ENCODE results near the gene COMMD4.
"Not testable (repeated sequence)": the region's sequence is repeated elsewhere in the genome, so short reads cannot be mapped to it uniquely, and the experiment has no call there.

Gene COMMD4

DNA sequence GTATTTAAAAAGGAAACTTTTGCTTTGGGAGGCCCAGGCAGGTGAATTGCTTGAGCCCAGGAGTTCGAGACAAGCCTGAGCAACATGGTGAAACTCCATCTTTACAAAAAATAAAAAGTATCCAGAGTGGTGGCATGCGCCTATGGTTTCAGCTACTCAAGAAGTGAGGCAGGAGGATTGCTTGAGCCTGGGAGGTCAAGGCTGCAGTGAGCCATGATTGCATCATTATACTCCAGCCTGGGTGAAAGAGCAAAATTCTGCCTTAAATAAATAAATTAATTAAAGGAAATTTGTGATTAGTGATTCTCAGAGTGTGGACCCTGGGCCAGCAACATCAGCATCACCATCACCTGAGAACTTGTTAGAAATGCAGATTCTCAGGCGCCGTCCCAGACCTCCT is 9.9 kb upstream of the COMMD4 start:
- no peak for DNase-seq (ENCODE audit: low spot score)
- TF ChIP-seq, protein P1, sequence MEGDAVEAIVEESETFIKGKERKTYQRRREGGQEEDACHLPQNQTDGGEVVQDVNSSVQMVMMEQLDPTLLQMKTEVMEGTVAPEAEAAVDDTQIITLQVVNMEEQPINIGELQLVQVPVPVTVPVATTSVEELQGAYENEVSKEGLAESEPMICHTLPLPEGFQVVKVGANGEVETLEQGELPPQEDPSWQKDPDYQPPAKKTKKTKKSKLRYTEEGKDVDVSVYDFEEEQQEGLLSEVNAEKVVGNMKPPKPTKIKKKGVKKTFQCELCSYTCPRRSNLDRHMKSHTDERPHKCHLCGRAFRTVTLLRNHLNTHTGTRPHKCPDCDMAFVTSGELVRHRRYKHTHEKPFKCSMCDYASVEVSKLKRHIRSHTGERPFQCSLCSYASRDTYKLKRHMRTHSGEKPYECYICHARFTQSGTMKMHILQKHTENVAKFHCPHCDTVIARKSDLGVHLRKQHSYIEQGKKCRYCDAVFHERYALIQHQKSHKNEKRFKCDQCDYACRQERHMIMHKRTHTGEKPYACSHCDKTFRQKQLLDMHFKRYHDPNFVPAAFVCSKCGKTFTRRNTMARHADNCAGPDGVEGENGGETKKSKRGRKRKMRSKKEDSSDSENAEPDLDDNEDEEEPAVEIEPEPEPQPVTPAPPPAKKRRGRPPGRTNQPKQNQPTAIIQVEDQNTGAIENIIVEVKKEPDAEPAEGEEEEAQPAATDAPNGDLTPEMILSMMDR (IDR thresholded peaks at IDR 0.05; ENCODE audit: extremely low read depth, insufficient read depth, missing control alignments), result no peak
- in situ Hi-C loops (cut with MboI; ENCODE audit: low pct_unique_long_range_greater_than_20kb, low sequenced_read_pairs, unreplicated experiment), result no loop called here

DNA sequence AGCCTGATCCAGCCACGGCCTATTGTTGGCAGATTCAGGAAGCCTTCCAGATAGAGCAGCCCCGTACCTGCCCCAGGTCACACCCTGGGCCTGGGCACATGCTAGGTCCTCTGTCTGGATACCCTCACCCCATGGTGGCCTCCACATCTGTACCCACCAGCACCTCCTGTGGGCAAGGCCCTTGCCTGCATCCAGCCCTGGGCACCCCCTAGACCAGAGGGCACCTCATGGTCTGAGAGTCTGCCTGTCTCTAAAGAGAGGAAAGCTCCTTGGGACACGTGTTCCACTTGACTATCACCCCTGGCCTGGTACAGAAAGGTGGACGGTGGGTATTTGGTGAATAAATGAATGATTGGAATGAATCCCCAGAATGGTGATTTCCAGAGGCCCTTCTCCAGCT is 8.9 kb upstream of the COMMD4 start:
- in situ Hi-C loops (cut with MboI; ENCODE audit: low pct_unique_long_range_greater_than_20kb, low sequenced_read_pairs, unreplicated experiment), result no loop called here
- TF ChIP-seq, protein P1 (IDR thresholded peaks at IDR 0.05; ENCODE audit: extremely low read depth, insufficient read depth, missing control alignments), result no peak
- DNase-seq (ENCODE audit: low spot score), result no peak

DNA sequence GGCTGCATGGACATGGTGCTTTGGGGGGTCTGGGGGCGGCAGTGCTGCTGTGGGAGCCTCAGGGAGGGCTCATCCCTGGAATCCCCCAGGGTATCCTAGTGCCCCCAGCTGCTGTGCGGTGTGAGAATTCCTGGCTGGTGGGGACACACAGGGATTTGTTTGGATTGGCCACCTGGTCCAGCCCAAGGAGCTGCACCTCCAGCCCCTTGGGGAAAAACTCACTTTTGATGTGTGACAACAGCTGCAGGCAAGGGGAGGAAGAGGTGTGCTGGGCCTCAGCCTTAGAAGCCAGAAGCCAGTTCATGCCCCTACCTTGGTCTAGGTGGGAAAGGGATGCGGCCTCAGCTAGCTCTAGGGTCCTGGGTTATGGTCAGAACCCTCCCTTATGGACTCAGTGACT is 8.4 kb upstream of the COMMD4 start:
- no peak for DNase-seq (ENCODE audit: low spot score)
- TF ChIP-seq, protein P1 (IDR thresholded peaks at IDR 0.05; ENCODE audit: extremely low read depth, insufficient read depth, missing control alignments), result no peak
- in situ Hi-C loops (cut with MboI; ENCODE audit: low pct_unique_long_range_greater_than_20kb, low sequenced_read_pairs, unreplicated experiment), result no loop called here

DNA sequence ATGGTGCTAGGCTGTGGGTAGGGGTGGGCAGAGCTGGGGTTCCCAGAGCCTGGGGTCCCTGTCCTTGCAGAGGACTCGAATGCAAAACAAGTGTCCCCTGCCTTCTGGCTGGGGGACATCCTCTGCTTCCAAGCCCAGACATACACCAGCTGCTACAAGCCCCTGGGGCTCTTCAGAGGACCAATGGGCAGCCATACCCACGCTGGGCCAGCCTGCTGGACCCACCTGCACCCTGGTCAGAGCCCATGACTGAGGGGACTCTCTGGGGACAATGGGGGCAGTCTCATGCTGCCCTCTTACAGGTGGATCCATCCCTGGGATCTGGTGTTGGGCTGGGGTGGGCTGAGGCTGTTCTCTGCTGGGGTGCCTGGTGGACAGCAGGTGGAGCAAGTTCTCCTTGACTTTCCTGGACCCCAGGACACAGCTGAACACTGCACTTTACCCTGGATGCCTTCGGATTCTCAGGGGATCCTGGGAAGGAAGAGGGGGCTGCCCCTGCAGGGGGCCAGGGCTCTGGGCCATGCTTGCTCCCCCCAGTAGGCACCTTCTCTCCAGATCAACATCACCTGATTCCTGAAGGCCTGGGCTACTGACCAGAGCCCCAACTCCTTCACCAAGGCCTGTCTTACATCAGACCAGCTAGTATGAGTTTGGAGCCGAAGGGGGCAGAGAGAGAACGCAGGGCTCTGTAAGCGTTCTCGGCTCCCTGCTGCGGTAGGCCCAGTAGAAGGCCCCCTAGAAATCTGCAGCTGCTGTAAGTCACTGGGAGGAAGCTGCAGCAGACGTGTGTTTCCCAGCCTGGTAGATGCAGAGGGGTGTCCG is 7.2 kb upstream of the COMMD4 start:
- no peak for DNase-seq (ENCODE audit: low spot score)
- in situ Hi-C loops (cut with MboI; ENCODE audit: low pct_unique_long_range_greater_than_20kb, low sequenced_read_pairs, unreplicated experiment), result no loop called here
- TF ChIP-seq, protein P1 (IDR thresholded peaks at IDR 0.05; ENCODE audit: extremely low read depth, insufficient read depth, missing control alignments), result no peak

DNA sequence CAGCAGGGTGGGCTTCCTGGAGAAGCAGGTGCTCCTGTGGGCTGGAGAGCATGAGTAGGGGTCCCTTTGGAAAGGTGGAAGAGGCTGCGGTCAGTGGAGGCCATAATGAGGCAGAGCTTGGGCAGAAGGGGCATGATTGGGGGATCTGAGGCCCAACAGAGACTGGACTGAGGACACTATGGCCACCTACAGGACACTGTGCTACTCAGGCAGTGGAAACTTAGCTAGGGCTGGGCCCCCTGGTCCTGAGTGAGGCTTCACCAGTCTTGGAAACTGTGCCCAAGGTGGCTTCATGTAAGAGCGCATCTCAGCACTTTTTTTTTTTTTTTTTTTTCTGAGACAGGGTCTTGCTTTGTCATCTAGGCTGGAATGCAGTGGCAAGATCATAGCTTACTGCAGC is 6.3 kb upstream of the COMMD4 start:
- in situ Hi-C loops (cut with MboI; ENCODE audit: low pct_unique_long_range_greater_than_20kb, low sequenced_read_pairs, unreplicated experiment), result no loop called here
- TF ChIP-seq, protein P1 (IDR thresholded peaks at IDR 0.05; ENCODE audit: extremely low read depth, insufficient read depth, missing control alignments), result no peak
- no peak for DNase-seq (ENCODE audit: low spot score)

DNA sequence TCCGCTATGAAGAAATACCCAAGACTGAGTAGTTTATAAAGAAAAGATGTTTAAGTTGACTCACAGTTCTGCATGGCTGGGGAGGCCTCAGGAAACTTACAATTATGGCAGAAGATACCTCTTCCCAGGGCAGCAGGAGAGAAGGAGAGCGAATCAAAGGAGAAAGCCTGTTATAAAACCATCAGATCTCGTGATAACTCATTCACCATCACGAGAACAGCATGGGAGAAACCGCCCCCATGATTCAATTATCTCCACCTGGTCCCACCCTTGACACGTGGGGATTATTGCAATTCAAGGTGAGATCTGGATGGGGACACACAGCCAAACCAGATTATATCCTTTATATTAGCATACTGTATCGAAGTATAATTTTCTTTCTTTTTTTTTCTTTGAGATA is 3.8 kb upstream of the COMMD4 start:
- in situ Hi-C loops (cut with MboI; ENCODE audit: low pct_unique_long_range_greater_than_20kb, low sequenced_read_pairs, unreplicated experiment); DNase-seq (ENCODE audit: low spot score): not testable (repeated sequence)

DNA sequence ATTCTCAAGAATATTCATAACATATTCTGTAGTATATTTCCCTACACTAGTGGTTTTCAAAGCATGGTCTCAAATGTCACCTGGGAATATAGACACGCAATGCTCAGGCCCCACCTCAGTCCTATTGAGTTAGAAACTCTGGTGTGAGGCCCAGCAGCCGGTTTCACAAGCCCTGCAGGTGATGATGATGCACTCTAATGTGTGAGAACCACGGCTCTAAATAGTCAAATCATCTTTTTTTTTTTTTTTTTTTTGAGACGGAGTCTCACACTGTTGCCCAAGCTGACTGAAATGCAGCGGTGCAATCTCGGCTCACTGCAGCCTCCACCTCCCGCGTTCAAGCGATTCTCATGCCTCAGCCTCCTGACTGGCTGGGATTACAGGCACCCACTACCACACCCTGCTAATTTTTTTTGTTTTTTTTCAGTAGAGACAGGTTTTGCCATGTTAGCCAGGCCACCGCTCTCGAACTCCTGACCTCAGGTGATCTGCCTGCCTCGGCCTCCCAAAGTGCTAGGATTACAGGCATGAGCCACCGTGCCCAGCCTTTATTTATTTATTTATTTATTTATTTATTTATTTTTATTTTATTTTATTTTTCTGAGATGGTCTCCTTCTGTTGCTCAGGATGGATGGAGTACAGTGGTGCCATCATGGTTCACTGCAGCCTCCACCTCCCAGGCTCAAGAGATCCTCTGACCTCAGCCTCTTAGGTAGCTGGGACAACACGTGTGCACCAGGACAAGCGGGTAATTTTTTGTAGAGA is 2.0 kb upstream of the COMMD4 start:
- in situ Hi-C loops (cut with MboI; ENCODE audit: low pct_unique_long_range_greater_than_20kb, low sequenced_read_pairs, unreplicated experiment), result not testable (repeated sequence)
- peak; percentile 20 for DNase-seq (ENCODE audit: low spot score)

Data from GM13977 (cell line).